ENCODE measurements around the gene RSPRY1.

Gene RSPRY1

GRCh38 chr16:57256601-57257395 is 70.7 kb downstream of the RSPRY1 start:
- Mint-ChIP-seq H3K9me3 (no peaks in the 10 kb centered on the region), H3K27me3 (no peaks in the 10 kb centered on the region), H3K36me3 (ENCODE audit: low read depth) (peaks cover 25% of the 10 kb centered on the region), H3K4me3 (no peak overlapping the region), H3K27ac (no peak overlapping the region), H3K4me1 (ENCODE audit: low read depth) (peaks cover 13% of the 10 kb centered on the region)
- no peak for DNase-seq

- peaks cover 18% of the 10 kb centered on the region for H3K36me3 Mint-ChIP-seq (ENCODE audit: low read depth)
- H3K9me3 Mint-ChIP-seq = no peaks in the 10 kb centered on the region
- H3K27ac Mint-ChIP-seq = no peak overlapping the region
- peaks cover 13% of the 10 kb centered on the region for H3K4me1 Mint-ChIP-seq (ENCODE audit: low read depth)
- no peak overlapping the region for H3K4me3 Mint-ChIP-seq
- no peaks in the 10 kb centered on the region for H3K27me3 Mint-ChIP-seq
- no peak for DNase-seq
Measured at GRCh38 chr16:57257455-57258070, 71.4 kb downstream of the RSPRY1 start.

GRCh38 chr16:57258226-57258909 is 72.2 kb downstream of the RSPRY1 start:
- Mint-ChIP-seq H3K9me3 (no peaks in the 10 kb centered on the region), H3K27ac (no peak overlapping the region), H3K36me3 (ENCODE audit: low read depth) (peaks cover 11% of the 10 kb centered on the region), H3K4me1 (ENCODE audit: low read depth) (peaks cover 13% of the 10 kb centered on the region), H3K4me3 (no peak overlapping the region), H3K27me3 (no peaks in the 10 kb centered on the region)
- no peak for DNase-seq

- DNase-seq = peak; percentile 25
- H3K4me3 Mint-ChIP-seq = no peak overlapping the region
- no peak overlapping the region for H3K27ac Mint-ChIP-seq
- no peaks in the 10 kb centered on the region for H3K9me3 Mint-ChIP-seq
- H3K36me3 Mint-ChIP-seq (ENCODE audit: low read depth) = peaks cover 9% of the 10 kb centered on the region
- H3K27me3 Mint-ChIP-seq = no peaks in the 10 kb centered on the region
- peaks cover 13% of the 10 kb centered on the region for H3K4me1 Mint-ChIP-seq (ENCODE audit: low read depth)
Measured at GRCh38 chr16:57258910-57259475, 72.9 kb downstream of the RSPRY1 start.

- H3K4me3 Mint-ChIP-seq = peak overlapping the region; percentile 9
- peak; percentile 49 for DNase-seq
- H3K9me3 Mint-ChIP-seq = no peaks in the 10 kb centered on the region
- peak overlapping the region; percentile 74 for H3K27ac Mint-ChIP-seq
- H3K27me3 Mint-ChIP-seq = no peaks in the 10 kb centered on the region
- H3K36me3 Mint-ChIP-seq (ENCODE audit: low read depth) = peaks cover 2% of the 10 kb centered on the region
- H3K4me1 Mint-ChIP-seq (ENCODE audit: low read depth) = peaks cover 18% of the 10 kb centered on the region
Measured at GRCh38 chr16:57260294-57260929, 74.3 kb downstream of the RSPRY1 start.

- H3K27ac Mint-ChIP-seq = no peak overlapping the region
- no peak overlapping the region for H3K4me3 Mint-ChIP-seq
Measured at GRCh38 chr16:57261806-57262205, 75.7 kb downstream of the RSPRY1 start.

GRCh38 chr16:57262841-57263540 is 76.9 kb downstream of the RSPRY1 start:
- peak overlapping the region; percentile 72 for H3K27ac Mint-ChIP-seq
- H3K9me3 Mint-ChIP-seq = no peaks in the 10 kb centered on the region
- no peaks in the 10 kb centered on the region for H3K36me3 Mint-ChIP-seq (ENCODE audit: low read depth)
- peaks cover 40% of the 10 kb centered on the region for H3K4me1 Mint-ChIP-seq (ENCODE audit: low read depth)
- H3K4me3 Mint-ChIP-seq = no peak overlapping the region
- peak; percentile 25 for DNase-seq
- no peaks in the 10 kb centered on the region for H3K27me3 Mint-ChIP-seq

More at GRCh38 chr16:57261806-57262205, 75.7 kb downstream of the RSPRY1 start:
- no peaks in the 10 kb centered on the region for H3K27me3 Mint-ChIP-seq
- H3K36me3 Mint-ChIP-seq (ENCODE audit: low read depth) = no peaks in the 10 kb centered on the region
- H3K9me3 Mint-ChIP-seq = no peaks in the 10 kb centered on the region
- peaks cover 30% of the 10 kb centered on the region for H3K4me1 Mint-ChIP-seq (ENCODE audit: low read depth)
- peak; percentile 24 for DNase-seq

- no peaks in the 10 kb centered on the region for H3K27me3 Mint-ChIP-seq
- DNase-seq = peak; percentile 26
- no peak overlapping the region for H3K4me3 Mint-ChIP-seq
- no peak overlapping the region for H3K27ac Mint-ChIP-seq
- H3K9me3 Mint-ChIP-seq = no peaks in the 10 kb centered on the region
- H3K36me3 Mint-ChIP-seq (ENCODE audit: low read depth) = no peaks in the 10 kb centered on the region
- peaks cover 48% of the 10 kb centered on the region for H3K4me1 Mint-ChIP-seq (ENCODE audit: low read depth)
Measured at GRCh38 chr16:57263541-57264351, 77.6 kb downstream of the RSPRY1 start.

- Mint-ChIP-seq H3K4me3 (no peak overlapping the region), H3K27me3 (no peaks in the 10 kb centered on the region), H3K36me3 (ENCODE audit: low read depth) (no peaks in the 10 kb centered on the region), H3K9me3 (no peaks in the 10 kb centered on the region), H3K4me1 (ENCODE audit: low read depth) (peaks cover 52% of the 10 kb centered on the region), H3K27ac (no peak overlapping the region)
- DNase-seq = peak; percentile 24
Measured at GRCh38 chr16:57264381-57264780, 78.3 kb downstream of the RSPRY1 start.

- Mint-ChIP-seq H3K9me3 (no peaks in the 10 kb centered on the region), H3K36me3 (ENCODE audit: low read depth) (no peaks in the 10 kb centered on the region), H3K4me1 (ENCODE audit: low read depth) (peaks cover 50% of the 10 kb centered on the region), H3K27ac (no peak overlapping the region), H3K4me3 (no peak overlapping the region), H3K27me3 (no peaks in the 10 kb centered on the region)
- DNase-seq = no peak
Measured at GRCh38 chr16:57264950-57265371, 78.8 kb downstream of the RSPRY1 start.

GRCh38 chr16:57265850-57266530 is 79.9 kb downstream of the RSPRY1 start:
- Mint-ChIP-seq H3K27ac (peak overlapping the region; percentile 77), H3K36me3 (ENCODE audit: low read depth) (no peaks in the 10 kb centered on the region), H3K9me3 (no peaks in the 10 kb centered on the region), H3K4me3 (no peak overlapping the region), H3K27me3 (no peaks in the 10 kb centered on the region), H3K4me1 (ENCODE audit: low read depth) (peaks cover 42% of the 10 kb centered on the region)
- DNase-seq = no peak

- H3K27ac Mint-ChIP-seq = peak overlapping the region; percentile 77
- no peak for DNase-seq
- H3K4me3 Mint-ChIP-seq = peak overlapping the region; percentile 13
- no peaks in the 10 kb centered on the region for H3K36me3 Mint-ChIP-seq (ENCODE audit: low read depth)
- H3K27me3 Mint-ChIP-seq = no peaks in the 10 kb centered on the region
- H3K9me3 Mint-ChIP-seq = no peaks in the 10 kb centered on the region
- H3K4me1 Mint-ChIP-seq (ENCODE audit: low read depth) = peaks cover 42% of the 10 kb centered on the region
Measured at GRCh38 chr16:57266531-57267260, 80.6 kb downstream of the RSPRY1 start.
